ENCODE measurements around the gene PLOD2.

PLOD2 gene

GRCh38 chr3:146160964-146161662 lies at the start of gene PLOD2:
Gene PLOD2, minus strand, starts transcription at chr3:146161184. Its CDS starts 195 bp downstream, at chr3:146160989.
- Histone ChIP-seq H3K4me1 (ENCODE audit: insufficient read depth, low read length) (no peaks in the 10 kb centered on the region), H2AFZ (ENCODE audit: low read depth, low read length) (peak within 1 kb of the TSS; percentile 97)

GRCh38 chr3:146209371-146209770 lies 48.4 kb upstream of the PLOD2 start:
- H3K27me3 ChIP-seq (ENCODE audit: insufficient read depth, low read length), result no peaks in the 10 kb centered on the region
- H3K36me3 ChIP-seq (ENCODE audit: insufficient read depth, low read length), result peaks cover 4% of the 10 kb centered on the region
- no peak overlapping the region for H3K4me3 ChIP-seq (ENCODE audit: low read length)
- no peak overlapping the region for H2AFZ ChIP-seq (ENCODE audit: low read depth, low read length)
- H3K9me3 ChIP-seq (ENCODE audit: low read length), result no peaks in the 10 kb centered on the region
- H3K4me1 ChIP-seq (ENCODE audit: insufficient read depth, low read length), result no peaks in the 10 kb centered on the region

More at GRCh38 chr3:146160964-146161662, at the start of gene PLOD2:
- Histone ChIP-seq H3K4me3 (ENCODE audit: low read length) (peak within 1 kb of the TSS; percentile 56), H3K36me3 (ENCODE audit: insufficient read depth, low read length) (no peaks in the 10 kb centered on the region), H3K27me3 (ENCODE audit: insufficient read depth, low read length) (no peaks in the 10 kb centered on the region), H3K9me3 (ENCODE audit: low read length) (peaks cover 2% of the 10 kb centered on the region)

GRCh38 chr3:146203776-146204175 lies 42.8 kb upstream of the PLOD2 start:
- Histone ChIP-seq H3K4me1 (ENCODE audit: insufficient read depth, low read length) (no peaks in the 10 kb centered on the region), H3K9me3 (ENCODE audit: low read length) (no peaks in the 10 kb centered on the region), H3K27me3 (ENCODE audit: insufficient read depth, low read length) (no peaks in the 10 kb centered on the region), H2AFZ (ENCODE audit: low read depth, low read length) (no peak overlapping the region), H3K4me3 (ENCODE audit: low read length) (no peak overlapping the region), H3K36me3 (ENCODE audit: insufficient read depth, low read length) (peaks cover 4% of the 10 kb centered on the region)

- Histone ChIP-seq H3K9me3 (ENCODE audit: low read length) (no peaks in the 10 kb centered on the region), H3K4me3 (ENCODE audit: low read length) (no peak overlapping the region), H3K4me1 (ENCODE audit: insufficient read depth, low read length) (no peaks in the 10 kb centered on the region), H3K27me3 (ENCODE audit: insufficient read depth, low read length) (no peaks in the 10 kb centered on the region), H2AFZ (ENCODE audit: low read depth, low read length) (no peak overlapping the region), H3K36me3 (ENCODE audit: insufficient read depth, low read length) (no peaks in the 10 kb centered on the region)
These were observed 39.7 kb upstream of the PLOD2 start for GRCh38 chr3:146200461-146201220.

- Histone ChIP-seq H3K27me3 (ENCODE audit: insufficient read depth, low read length) (no peaks in the 10 kb centered on the region), H3K4me3 (ENCODE audit: low read length) (no peak overlapping the region), H3K9me3 (ENCODE audit: low read length) (no peaks in the 10 kb centered on the region), H2AFZ (ENCODE audit: low read depth, low read length) (no peak overlapping the region), H3K4me1 (ENCODE audit: insufficient read depth, low read length) (no peaks in the 10 kb centered on the region), H3K36me3 (ENCODE audit: insufficient read depth, low read length) (no peaks in the 10 kb centered on the region)
These were observed 38.8 kb upstream of the PLOD2 start for GRCh38 chr3:146199762-146200161.

- no peak overlapping the region for H2AFZ ChIP-seq (ENCODE audit: low read depth, low read length)
- no peak overlapping the region for H3K4me3 ChIP-seq (ENCODE audit: low read length)
- H3K4me1 ChIP-seq (ENCODE audit: insufficient read depth, low read length), result no peaks in the 10 kb centered on the region
- H3K36me3 ChIP-seq (ENCODE audit: insufficient read depth, low read length), result no peaks in the 10 kb centered on the region
- no peaks in the 10 kb centered on the region for H3K27me3 ChIP-seq (ENCODE audit: insufficient read depth, low read length)
- H3K9me3 ChIP-seq (ENCODE audit: low read length), result no peaks in the 10 kb centered on the region
These were observed 35.8 kb upstream of the PLOD2 start for GRCh38 chr3:146196789-146197188.

- H3K4me3 ChIP-seq (ENCODE audit: low read length), result no peak overlapping the region
- H3K4me1 ChIP-seq (ENCODE audit: insufficient read depth, low read length), result no peaks in the 10 kb centered on the region
- H3K27me3 ChIP-seq (ENCODE audit: insufficient read depth, low read length), result no peaks in the 10 kb centered on the region
- no peaks in the 10 kb centered on the region for H3K36me3 ChIP-seq (ENCODE audit: insufficient read depth, low read length)
- no peak overlapping the region for H2AFZ ChIP-seq (ENCODE audit: low read depth, low read length)
- no peaks in the 10 kb centered on the region for H3K9me3 ChIP-seq (ENCODE audit: low read length)
These were observed 34.6 kb upstream of the PLOD2 start for GRCh38 chr3:146195605-146196004.

- no peaks in the 10 kb centered on the region for H3K9me3 ChIP-seq (ENCODE audit: low read length)
- H3K4me3 ChIP-seq (ENCODE audit: low read length), result no peak overlapping the region
- no peak overlapping the region for H2AFZ ChIP-seq (ENCODE audit: low read depth, low read length)
- H3K27me3 ChIP-seq (ENCODE audit: insufficient read depth, low read length), result no peaks in the 10 kb centered on the region
- H3K4me1 ChIP-seq (ENCODE audit: insufficient read depth, low read length), result no peaks in the 10 kb centered on the region
- H3K36me3 ChIP-seq (ENCODE audit: insufficient read depth, low read length), result no peaks in the 10 kb centered on the region
These were observed 34.0 kb upstream of the PLOD2 start for GRCh38 chr3:146195030-146195429.

- no peak overlapping the region for H2AFZ ChIP-seq (ENCODE audit: low read depth, low read length)
- H3K4me1 ChIP-seq (ENCODE audit: insufficient read depth, low read length), result no peaks in the 10 kb centered on the region
- H3K27me3 ChIP-seq (ENCODE audit: insufficient read depth, low read length), result no peaks in the 10 kb centered on the region
- H3K36me3 ChIP-seq (ENCODE audit: insufficient read depth, low read length), result no peaks in the 10 kb centered on the region
- H3K4me3 ChIP-seq (ENCODE audit: low read length), result no peak overlapping the region
- H3K9me3 ChIP-seq (ENCODE audit: low read length), result no peaks in the 10 kb centered on the region
These were observed 30.1 kb upstream of the PLOD2 start for GRCh38 chr3:146191051-146191450.

- Histone ChIP-seq H3K4me3 (ENCODE audit: low read length) (no peak overlapping the region), H3K9me3 (ENCODE audit: low read length) (no peaks in the 10 kb centered on the region), H2AFZ (ENCODE audit: low read depth, low read length) (no peak overlapping the region), H3K36me3 (ENCODE audit: insufficient read depth, low read length) (no peaks in the 10 kb centered on the region), H3K4me1 (ENCODE audit: insufficient read depth, low read length) (no peaks in the 10 kb centered on the region), H3K27me3 (ENCODE audit: insufficient read depth, low read length) (no peaks in the 10 kb centered on the region)
These were observed 28.7 kb upstream of the PLOD2 start for GRCh38 chr3:146189519-146190173.

- Histone ChIP-seq H3K27me3 (ENCODE audit: insufficient read depth, low read length) (no peaks in the 10 kb centered on the region), H3K36me3 (ENCODE audit: insufficient read depth, low read length) (no peaks in the 10 kb centered on the region), H3K4me3 (ENCODE audit: low read length) (no peak overlapping the region), H3K9me3 (ENCODE audit: low read length) (no peaks in the 10 kb centered on the region), H2AFZ (ENCODE audit: low read depth, low read length) (no peak overlapping the region), H3K4me1 (ENCODE audit: insufficient read depth, low read length) (no peaks in the 10 kb centered on the region)
These were observed 26.5 kb upstream of the PLOD2 start for GRCh38 chr3:146187334-146187950.

- no peak overlapping the region for H2AFZ ChIP-seq (ENCODE audit: low read depth, low read length)
- H3K27me3 ChIP-seq (ENCODE audit: insufficient read depth, low read length), result no peaks in the 10 kb centered on the region
- no peaks in the 10 kb centered on the region for H3K9me3 ChIP-seq (ENCODE audit: low read length)
- H3K4me1 ChIP-seq (ENCODE audit: insufficient read depth, low read length), result no peaks in the 10 kb centered on the region
- H3K4me3 ChIP-seq (ENCODE audit: low read length), result no peak overlapping the region
- H3K36me3 ChIP-seq (ENCODE audit: insufficient read depth, low read length), result no peaks in the 10 kb centered on the region
These were observed 23.4 kb upstream of the PLOD2 start for GRCh38 chr3:146184241-146185015.

All from neuron (in vitro differentiated cells).